Measurements from ENCODE around the gene GGCX.

The GGCX gene

GRCh38 chr2:85536479-85536878 lies 24.8 kb downstream of the GGCX start:
- Histone ChIP-seq H3K4me1 (ENCODE audit: control insufficient read depth in 5 of 5, insufficient read depth in 5 of 5, low read length in 5 of 5) (peaks cover 3 to 36% (median 33%) of the 10 kb centered on the region in 5 donors), H3K27me3 (ENCODE audit: control insufficient read depth in 5 of 5, insufficient read depth in 4 of 5, low read length in 5 of 5) (no peaks in the 10 kb centered on the region), H3K4me3 (ENCODE audit: low read depth in 1 of 5, low read length in 5 of 5) (no peak overlapping the region), H3K27ac (ENCODE audit: low read depth, low read length) (no peak overlapping the region), H3K36me3 (ENCODE audit: control insufficient read depth in 5 of 5, insufficient read depth in 5 of 5, low read length in 5 of 5) (peaks cover 4 to 7% (median 7%) of the 10 kb centered on the region in 5 donors), H3K9me3 (ENCODE audit: control insufficient read depth in 5 of 5, low read length in 5 of 5) (no peaks in the 10 kb centered on the region), H3K9ac (ENCODE audit: low read length in 5 of 5) (no peak overlapping the region)

- Histone ChIP-seq H3K27me3 (ENCODE audit: control insufficient read depth in 5 of 5, insufficient read depth in 4 of 5, low read length in 5 of 5) (no peaks in the 10 kb centered on the region), H3K9me3 (ENCODE audit: control insufficient read depth in 5 of 5, low read length in 5 of 5) (no peaks in the 10 kb centered on the region), H3K36me3 (ENCODE audit: control insufficient read depth in 5 of 5, insufficient read depth in 5 of 5, low read length in 5 of 5) (no peaks in the 10 kb centered on the region), H3K27ac (ENCODE audit: low read depth, low read length) (no peak overlapping the region), H3K4me3 (ENCODE audit: low read depth in 1 of 5, low read length in 5 of 5) (no peak overlapping the region), H3K9ac (ENCODE audit: low read length in 5 of 5) (peak overlapping the region in 1 of 5 donors; percentile 4), H3K4me1 (ENCODE audit: control insufficient read depth in 5 of 5, insufficient read depth in 5 of 5, low read length in 5 of 5) (peaks cover 3 to 20% (median 18%) of the 10 kb centered on the region in 5 donors)
Measured at GRCh38 chr2:85534881-85535280, 26.4 kb downstream of the GGCX start.

- Histone ChIP-seq H3K9me3 (ENCODE audit: control insufficient read depth in 5 of 5, low read length in 5 of 5) (no peaks in the 10 kb centered on the region), H3K4me3 (ENCODE audit: low read depth in 1 of 5, low read length in 5 of 5) (no peak overlapping the region), H3K9ac (ENCODE audit: low read length in 5 of 5) (peak overlapping the region in 1 of 5 donors; percentile 40), H3K27me3 (ENCODE audit: control insufficient read depth in 5 of 5, insufficient read depth in 4 of 5, low read length in 5 of 5) (no peaks in the 10 kb centered on the region), H3K27ac (ENCODE audit: low read depth, low read length) (no peak overlapping the region), H3K36me3 (ENCODE audit: control insufficient read depth in 5 of 5, insufficient read depth in 5 of 5, low read length in 5 of 5) (no peaks in the 10 kb centered on the region), H3K4me1 (ENCODE audit: control insufficient read depth in 5 of 5, insufficient read depth in 5 of 5, low read length in 5 of 5) (peaks cover 3 to 15% (median 14%) of the 10 kb centered on the region in 5 donors)
Measured at GRCh38 chr2:85534099-85534498, 27.2 kb downstream of the GGCX start.

GRCh38 chr2:85531589-85531988 lies 29.7 kb downstream of the GGCX start:
- H3K27ac ChIP-seq (ENCODE audit: low read depth, low read length): no peak overlapping the region
- H3K27me3 ChIP-seq (ENCODE audit: control insufficient read depth in 5 of 5, insufficient read depth in 4 of 5, low read length in 5 of 5): no peaks in the 10 kb centered on the region
- no peaks in the 10 kb centered on the region for H3K9me3 ChIP-seq (ENCODE audit: control insufficient read depth in 5 of 5, low read length in 5 of 5)
- H3K9ac ChIP-seq (ENCODE audit: low read length in 5 of 5): no peak overlapping the region
- peaks cover 0 to under 1% (median 0%) of the 10 kb centered on the region in 5 donors for H3K4me1 ChIP-seq (ENCODE audit: control insufficient read depth in 5 of 5, insufficient read depth in 5 of 5, low read length in 5 of 5)
- H3K4me3 ChIP-seq (ENCODE audit: low read depth in 1 of 5, low read length in 5 of 5): no peak overlapping the region
- H3K36me3 ChIP-seq (ENCODE audit: control insufficient read depth in 5 of 5, insufficient read depth in 5 of 5, low read length in 5 of 5): no peaks in the 10 kb centered on the region

DNA sequence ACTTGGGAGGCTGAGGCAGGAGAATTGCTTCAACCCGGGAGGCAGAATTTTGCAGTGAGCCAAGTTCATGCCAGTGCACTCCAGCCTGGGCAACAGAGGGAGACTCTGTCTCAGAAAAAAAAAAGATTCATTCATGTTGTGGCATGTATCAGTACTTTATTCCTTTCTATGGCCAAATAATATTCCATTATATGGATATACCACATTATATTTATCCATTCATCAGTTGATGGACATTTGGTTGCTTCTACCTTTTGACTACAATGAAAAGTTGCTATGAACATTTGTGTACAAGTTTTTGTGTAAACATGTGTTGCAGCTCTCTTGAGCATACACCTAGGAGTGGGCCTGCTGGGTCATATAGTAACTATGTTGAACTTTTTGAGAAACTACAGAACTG lies 31.5 kb downstream of the GGCX start:
- Histone ChIP-seq H3K9me3 (ENCODE audit: control insufficient read depth in 5 of 5, low read length in 5 of 5) (no peaks in the 10 kb centered on the region), H3K27me3 (ENCODE audit: control insufficient read depth in 5 of 5, insufficient read depth in 4 of 5, low read length in 5 of 5) (no peaks in the 10 kb centered on the region), H3K9ac (ENCODE audit: low read length in 5 of 5) (no peak overlapping the region), H3K4me1 (ENCODE audit: control insufficient read depth in 5 of 5, insufficient read depth in 5 of 5, low read length in 5 of 5) (peaks cover 0 to 3% (median 0%) of the 10 kb centered on the region in 5 donors), H3K36me3 (ENCODE audit: control insufficient read depth in 5 of 5, insufficient read depth in 5 of 5, low read length in 5 of 5) (no peaks in the 10 kb centered on the region), H3K27ac (ENCODE audit: low read depth, low read length) (no peak overlapping the region), H3K4me3 (ENCODE audit: low read depth in 1 of 5, low read length in 5 of 5) (no peak overlapping the region)

DNA sequence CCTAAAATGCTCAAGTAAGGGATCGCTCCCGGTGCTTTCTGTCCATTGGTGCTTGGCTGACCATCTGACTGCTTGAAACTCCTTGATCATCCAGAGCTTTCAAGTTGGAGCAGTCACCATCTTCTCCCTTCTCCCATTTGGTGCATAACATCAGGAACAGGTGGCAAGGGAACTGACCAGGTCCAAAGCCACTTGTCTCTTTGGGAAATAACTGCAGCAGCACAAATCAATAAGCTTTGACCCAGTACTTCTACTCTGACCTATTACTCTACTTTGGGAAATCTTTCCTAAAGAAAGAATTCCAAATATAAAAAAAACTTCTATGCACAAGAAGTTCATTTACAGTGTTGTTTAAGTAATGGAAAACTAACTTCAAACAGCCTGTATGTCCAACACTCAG lies 32.9 kb downstream of the GGCX start:
- no peak overlapping the region for H3K9ac ChIP-seq (ENCODE audit: low read length in 5 of 5)
- no peaks in the 10 kb centered on the region for H3K36me3 ChIP-seq (ENCODE audit: control insufficient read depth in 5 of 5, insufficient read depth in 5 of 5, low read length in 5 of 5)
- no peaks in the 10 kb centered on the region for H3K27me3 ChIP-seq (ENCODE audit: control insufficient read depth in 5 of 5, insufficient read depth in 4 of 5, low read length in 5 of 5)
- no peak overlapping the region for H3K27ac ChIP-seq (ENCODE audit: low read depth, low read length)
- H3K4me3 ChIP-seq (ENCODE audit: low read depth in 1 of 5, low read length in 5 of 5): no peak overlapping the region
- H3K9me3 ChIP-seq (ENCODE audit: control insufficient read depth in 5 of 5, low read length in 5 of 5): no peaks in the 10 kb centered on the region
- peaks cover 0 to 10% (median 5%) of the 10 kb centered on the region in 5 donors for H3K4me1 ChIP-seq (ENCODE audit: control insufficient read depth in 5 of 5, insufficient read depth in 5 of 5, low read length in 5 of 5)

DNA sequence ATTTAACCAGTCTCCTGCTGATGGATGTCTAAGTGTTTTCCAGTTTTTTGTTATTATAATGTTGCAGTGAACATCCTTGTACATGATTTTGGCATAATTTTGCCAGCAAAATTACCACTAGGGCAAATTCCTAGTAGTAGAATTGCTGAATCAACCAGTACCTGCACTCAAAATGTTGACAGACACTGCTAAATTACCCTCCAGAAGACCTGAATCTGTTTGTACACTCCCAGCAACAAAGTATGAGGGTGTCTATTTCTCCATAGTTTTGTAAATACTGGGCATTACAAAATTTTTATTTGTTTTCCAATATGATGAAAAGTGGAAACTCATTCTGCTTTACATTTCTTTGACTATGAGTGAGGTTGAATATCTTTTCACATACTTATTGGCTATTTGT lies 33.5 kb downstream of the GGCX start:
- Histone ChIP-seq H3K27me3 (ENCODE audit: control insufficient read depth in 5 of 5, insufficient read depth in 4 of 5, low read length in 5 of 5) (no peaks in the 10 kb centered on the region), H3K4me3 (ENCODE audit: low read depth in 1 of 5, low read length in 5 of 5) (no peak overlapping the region), H3K9me3 (ENCODE audit: control insufficient read depth in 5 of 5, low read length in 5 of 5) (no peaks in the 10 kb centered on the region), H3K36me3 (ENCODE audit: control insufficient read depth in 5 of 5, insufficient read depth in 5 of 5, low read length in 5 of 5) (no peaks in the 10 kb centered on the region), H3K9ac (ENCODE audit: low read length in 5 of 5) (no peak overlapping the region), H3K27ac (ENCODE audit: low read depth, low read length) (no peak overlapping the region), H3K4me1 (ENCODE audit: control insufficient read depth in 5 of 5, insufficient read depth in 5 of 5, low read length in 5 of 5) (peaks cover 0 to 10% (median 5%) of the 10 kb centered on the region in 5 donors)

GRCh38 chr2:85525567-85525966 lies 35.7 kb downstream of the GGCX start:
- H3K9ac ChIP-seq (ENCODE audit: low read length in 5 of 5): no peak overlapping the region
- peaks cover 0 to 10% (median 5%) of the 10 kb centered on the region in 5 donors for H3K4me1 ChIP-seq (ENCODE audit: control insufficient read depth in 5 of 5, insufficient read depth in 5 of 5, low read length in 5 of 5)
- H3K27me3 ChIP-seq (ENCODE audit: control insufficient read depth in 5 of 5, insufficient read depth in 4 of 5, low read length in 5 of 5): no peaks in the 10 kb centered on the region
- no peak overlapping the region for H3K27ac ChIP-seq (ENCODE audit: low read depth, low read length)
- no peaks in the 10 kb centered on the region for H3K9me3 ChIP-seq (ENCODE audit: control insufficient read depth in 5 of 5, low read length in 5 of 5)
- no peaks in the 10 kb centered on the region for H3K36me3 ChIP-seq (ENCODE audit: control insufficient read depth in 5 of 5, insufficient read depth in 5 of 5, low read length in 5 of 5)
- no peak overlapping the region for H3K4me3 ChIP-seq (ENCODE audit: low read depth in 1 of 5, low read length in 5 of 5)

DNA sequence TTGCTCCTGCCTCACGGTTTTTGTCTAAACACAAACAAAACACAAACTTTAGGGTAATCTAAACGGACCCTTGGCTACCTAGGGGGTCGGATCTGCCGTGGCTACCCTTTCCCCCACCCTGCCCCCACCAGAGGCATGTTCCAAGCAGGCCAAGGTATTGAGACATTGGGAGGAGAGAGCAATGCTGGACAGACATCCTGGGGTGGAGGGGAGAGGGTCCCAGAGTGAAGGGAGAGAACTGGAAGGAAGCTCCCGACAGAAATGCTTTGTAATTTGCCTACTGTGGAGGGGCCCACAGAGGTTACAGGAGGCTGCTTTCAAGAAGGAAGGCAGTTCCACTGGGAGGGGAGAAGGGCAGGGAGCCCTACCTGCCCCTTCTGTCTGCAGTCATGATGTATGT lies 36.3 kb downstream of the GGCX start:
- Histone ChIP-seq H3K4me1 (ENCODE audit: control insufficient read depth in 5 of 5, insufficient read depth in 5 of 5, low read length in 5 of 5) (peaks cover 0 to 10% (median 5%) of the 10 kb centered on the region in 5 donors), H3K9ac (ENCODE audit: low read length in 5 of 5) (no peak overlapping the region), H3K27me3 (ENCODE audit: control insufficient read depth in 5 of 5, insufficient read depth in 4 of 5, low read length in 5 of 5) (no peaks in the 10 kb centered on the region), H3K36me3 (ENCODE audit: control insufficient read depth in 5 of 5, insufficient read depth in 5 of 5, low read length in 5 of 5) (no peaks in the 10 kb centered on the region), H3K9me3 (ENCODE audit: control insufficient read depth in 5 of 5, low read length in 5 of 5) (no peaks in the 10 kb centered on the region), H3K4me3 (ENCODE audit: low read depth in 1 of 5, low read length in 5 of 5) (no peak overlapping the region), H3K27ac (ENCODE audit: low read depth, low read length) (no peak overlapping the region)

DNA sequence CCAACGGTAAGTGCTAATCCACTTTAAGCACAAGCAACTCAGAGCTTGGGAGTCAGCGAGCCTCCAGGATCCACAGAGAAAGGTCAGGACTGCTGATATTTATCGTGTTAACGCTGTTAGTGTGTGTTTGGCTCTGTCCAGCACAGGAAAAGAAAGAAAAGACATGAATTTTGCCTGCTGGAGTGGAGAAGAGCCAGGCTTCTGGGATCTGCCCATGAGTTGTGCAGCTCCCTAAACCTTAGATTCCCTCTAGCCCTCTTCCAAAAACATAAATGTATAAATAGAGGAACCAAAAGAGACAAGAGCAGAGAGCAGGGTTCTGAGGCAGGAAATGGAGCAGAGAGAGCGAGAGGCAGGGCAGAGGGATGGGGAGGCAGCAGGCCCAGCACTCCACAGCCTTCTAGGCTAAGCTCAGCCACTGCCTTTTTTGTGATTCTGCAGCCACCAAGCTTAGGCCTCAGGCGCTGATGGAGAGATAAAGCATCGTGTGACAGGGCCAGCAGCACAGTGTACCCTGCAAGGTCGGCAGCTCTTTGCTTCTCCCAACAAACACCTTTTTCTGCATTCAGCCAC lies 36.9 kb downstream of the GGCX start:
- Histone ChIP-seq H3K4me1 (ENCODE audit: control insufficient read depth in 5 of 5, insufficient read depth in 5 of 5, low read length in 5 of 5) (peaks cover 0 to 10% (median 5%) of the 10 kb centered on the region in 5 donors), H3K4me3 (ENCODE audit: low read depth in 1 of 5, low read length in 5 of 5) (no peak overlapping the region), H3K27me3 (ENCODE audit: control insufficient read depth in 5 of 5, insufficient read depth in 4 of 5, low read length in 5 of 5) (no peaks in the 10 kb centered on the region), H3K9me3 (ENCODE audit: control insufficient read depth in 5 of 5, low read length in 5 of 5) (no peaks in the 10 kb centered on the region), H3K27ac (ENCODE audit: low read depth, low read length) (no peak overlapping the region), H3K36me3 (ENCODE audit: control insufficient read depth in 5 of 5, insufficient read depth in 5 of 5, low read length in 5 of 5) (no peaks in the 10 kb centered on the region), H3K9ac (ENCODE audit: low read length in 5 of 5) (no peak overlapping the region)
